ENCODE results near the gene TMPRSS3.
"Not testable (repeated sequence)": the region's sequence is repeated elsewhere in the genome, so short reads cannot be mapped to it uniquely, and the experiment has no call there.

The TMPRSS3 gene

GRCh38 chr21:42427809-42428419 lies 32.1 kb upstream of the TMPRSS3 start:
- no peak for DNase-seq (ENCODE audit: low spot score)

- no peak for DNase-seq (ENCODE audit: low spot score)
Observed at GRCh38 chr21:42426876-42427480, 31.1 kb upstream of the TMPRSS3 start.

GRCh38 chr21:42426424-42426823 lies 30.6 kb upstream of the TMPRSS3 start:
- DNase-seq (ENCODE audit: low spot score) = no peak

- DNase-seq (ENCODE audit: low spot score) = no peak
Observed at GRCh38 chr21:42425591-42425990, 29.7 kb upstream of the TMPRSS3 start.

- DNase-seq (ENCODE audit: low spot score) = no peak
Observed at GRCh38 chr21:42424914-42425541, 29.2 kb upstream of the TMPRSS3 start.

GRCh38 chr21:42423685-42424084 lies 27.8 kb upstream of the TMPRSS3 start:
- DNase-seq (ENCODE audit: low spot score) = no peak

- DNase-seq (ENCODE audit: low spot score) = no peak
Observed at GRCh38 chr21:42423197-42423675, 27.4 kb upstream of the TMPRSS3 start.

GRCh38 chr21:42421018-42421793 lies 25.4 kb upstream of the TMPRSS3 start:
- DNase-seq (ENCODE audit: low spot score) = no peak

GRCh38 chr21:42419845-42420244 lies 24.0 kb upstream of the TMPRSS3 start:
- no peak for DNase-seq (ENCODE audit: low spot score)

- no peak for DNase-seq (ENCODE audit: low spot score)
Observed at GRCh38 chr21:42418886-42419285, 23.0 kb upstream of the TMPRSS3 start.

- no peak for DNase-seq (ENCODE audit: low spot score)
Observed at GRCh38 chr21:42417533-42417932, 21.7 kb upstream of the TMPRSS3 start.

- no peak for DNase-seq (ENCODE audit: low spot score)
Observed at GRCh38 chr21:42414928-42415769, 19.3 kb upstream of the TMPRSS3 start.

GRCh38 chr21:42414553-42414927 lies 18.7 kb upstream of the TMPRSS3 start:
- DNase-seq (ENCODE audit: low spot score) = no peak

GRCh38 chr21:42414066-42414465 lies 18.2 kb upstream of the TMPRSS3 start:
- DNase-seq (ENCODE audit: low spot score) = no peak

GRCh38 chr21:42413500-42413899 lies 17.6 kb upstream of the TMPRSS3 start:
- no peak for DNase-seq (ENCODE audit: low spot score)

- DNase-seq (ENCODE audit: low spot score) = no peak
Observed at GRCh38 chr21:42413093-42413492, 17.2 kb upstream of the TMPRSS3 start.

- no peak for DNase-seq (ENCODE audit: low spot score)
Observed at GRCh38 chr21:42412636-42412933, 16.7 kb upstream of the TMPRSS3 start.

- DNase-seq (ENCODE audit: low spot score) = no peak
Observed at GRCh38 chr21:42411891-42412635, 16.2 kb upstream of the TMPRSS3 start.

GRCh38 chr21:42411197-42411869 lies 15.5 kb upstream of the TMPRSS3 start:
- DNase-seq (ENCODE audit: low spot score) = no peak

GRCh38 chr21:42409366-42409765 lies 13.5 kb upstream of the TMPRSS3 start:
- no peak for DNase-seq (ENCODE audit: low spot score)

GRCh38 chr21:42408718-42409117 lies 12.9 kb upstream of the TMPRSS3 start:
- DNase-seq (ENCODE audit: low spot score) = not testable (repeated sequence)

Data from ecto neural progenitor cell (in vitro differentiated cells).